Prostate gland (tissue), 2 donors: ENCODE measurements around the gene FAM120AOS.

ENCODE experiments used
- CTCF ChIP-seq, 4 experiments: fragments of 200-600 bp in 2 of 4; fragments of 450-650 bp in 2 of 4; sonication (generic) in 2 of 4; IDR thresholded peaks; 1 replicate in 3 of 4; 2 replicates in 1 of 4; pipeline ENCODE4 v1.5.1; 2016 to 2019; ENCODE audit warnings: antibody characterized with exemption in 4 of 4, mild to moderate bottlenecking in 2 of 4, moderate library complexity in 2 of 4
- POLR2A ChIP-seq: fragments of 450-650 bp; IDR thresholded peaks from one replicate; pipeline ENCODE4 v1.6.1; 2016; ENCODE audit warnings: antibody characterized with exemption, mild to moderate bottlenecking

DNA sequence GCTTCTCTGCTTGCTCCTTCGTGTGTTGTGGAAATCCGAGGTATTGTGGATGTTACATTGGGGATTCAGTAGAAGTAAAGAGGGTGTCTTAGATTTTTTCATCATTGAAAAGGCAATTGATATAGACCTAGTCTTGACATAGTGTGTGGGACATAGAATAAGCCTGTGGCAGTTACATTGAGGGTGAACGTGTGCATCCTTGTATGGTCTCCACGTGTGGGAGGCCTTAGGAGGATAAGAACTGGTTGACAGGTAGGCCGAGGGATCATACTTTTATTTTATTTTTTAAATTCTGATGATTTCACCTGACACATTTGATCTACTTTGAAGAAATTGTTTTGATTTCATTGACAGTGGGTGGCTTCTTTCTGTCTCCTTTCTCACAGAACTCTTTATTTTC, 17.0 kb upstream of the FAM120AOS start:
- TF ChIP-seq CTCF (IDR thresholded peaks at IDR 0.05), result no peak
- no peak for TF ChIP-seq POLR2A
